ENCODE measurements around the gene RSRC2. TPM values are rescaled to one million over a fixed set of nuclear protein-coding genes. Genes with fewer than 3 reads are reported as not detected.
"Not testable (repeated sequence)": the region's sequence is repeated elsewhere in the genome, so short reads cannot be mapped to it uniquely, and the experiment has no call there.

Gene RSRC2
- total RNA-seq, 5 donors from 2014 or later (not counting 1 experiment from before 2014, with no cell fraction given): 92.8 to 237 (median 108) TPM

- POLR2A ChIA-PET: interaction anchor here (0.6 to 1.1 kb wide), 2 partner anchors 31 to 595 kb away, joined by 4 to 6 read pairs; no protein-coding TSS in a partner anchor
- H3K4me1 ChIP-seq (ENCODE audit: control insufficient read depth in 1 of 2, extremely low read depth in 1 of 2, insufficient read depth in 2 of 2, low read length in 2 of 2); H3K4me3 ChIP-seq (ENCODE audit: control insufficient read depth in 1 of 2, extremely low read depth in 1 of 2, low read length in 1 of 2); H3K4me1 Mint-ChIP-seq; H3K27ac Mint-ChIP-seq; H3K27ac ChIP-seq (ENCODE audit: low read length); H3K27me3 ChIP-seq (replicated peaks in 1 of 2; ENCODE audit: control insufficient read depth in 2 of 2, extremely low read depth in 1 of 2, insufficient read depth in 2 of 2, low read length in 1 of 2); H3K9me3 ChIP-seq; DNase-seq; ATAC-seq (replicated peaks in 1 of 4); H3K27me3 Mint-ChIP-seq; H3K9me3 Mint-ChIP-seq; CTCF ChIA-PET; H3K4me3 Mint-ChIP-seq: not testable (repeated sequence)
- peaks cover 0 to 81% of the 10 kb centered on the region in 2 donors for H3K36me3 ChIP-seq (ENCODE audit: control insufficient read depth in 2 of 2, extremely low read depth in 1 of 2, insufficient read depth in 1 of 2, low read length in 1 of 2)
- no CpG with 5 or more reads among the region's 6 CpGs for WGBS (ENCODE audit: insufficient coverage)
- peaks cover 52% of the 10 kb centered on the region for H3K36me3 Mint-ChIP-seq
These were observed 40.4 kb downstream of the RSRC2 start for GRCh38 chr12:122486360-122486759.

DNA sequence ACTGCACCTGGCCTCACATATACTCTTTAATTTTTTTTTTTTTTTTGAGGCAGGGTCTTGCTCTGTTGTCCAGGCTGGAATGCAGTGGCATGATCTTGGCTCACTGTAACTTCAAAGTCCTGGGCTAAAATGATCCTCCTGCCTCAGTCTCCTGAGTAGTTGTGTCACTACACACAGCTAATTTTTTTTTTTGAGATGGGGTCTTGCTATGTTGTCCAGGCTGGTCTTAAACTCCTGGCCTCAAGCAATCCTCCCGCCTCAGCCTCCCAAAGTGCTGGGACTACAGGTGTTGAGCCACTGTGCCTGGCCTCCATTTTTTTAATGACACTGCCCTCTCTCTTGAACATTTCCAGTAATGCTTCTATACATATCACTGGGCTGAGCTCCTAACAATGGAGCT lies 42.4 kb downstream of the RSRC2 start:
- not testable (repeated sequence) for DNase-seq; H3K4me1 ChIP-seq (ENCODE audit: control insufficient read depth in 1 of 2, extremely low read depth in 1 of 2, insufficient read depth in 2 of 2, low read length in 2 of 2); H3K27me3 Mint-ChIP-seq; H3K4me3 ChIP-seq (ENCODE audit: control insufficient read depth in 1 of 2, extremely low read depth in 1 of 2, low read length in 1 of 2); H3K4me1 Mint-ChIP-seq; H3K9me3 Mint-ChIP-seq; H3K27me3 ChIP-seq (replicated peaks in 1 of 2; ENCODE audit: control insufficient read depth in 2 of 2, extremely low read depth in 1 of 2, insufficient read depth in 2 of 2, low read length in 1 of 2); H3K27ac ChIP-seq (ENCODE audit: low read length); H3K9me3 ChIP-seq; ATAC-seq (replicated peaks in 1 of 4); H3K4me3 Mint-ChIP-seq
- 100% methylated on average over 1 of the region's 1 CpG for WGBS (ENCODE audit: insufficient coverage)
- Mint-ChIP-seq H3K36me3 (peaks cover 50% of the 10 kb centered on the region), H3K27ac (peak overlapping the region in 1 of 2 donors; percentile 52)
- ChIA-PET CTCF (interaction anchor here in 1 of 2 donors (0.6 kb wide), 2 partner anchors 85 to 681 kb away, joined by 3 to 4 read pairs; no protein-coding TSS in a partner anchor), POLR2A (interaction anchor here (0.6 to 0.8 kb wide), 4 partner anchors 14 to 798 kb away, joined by 3 to 4 read pairs (median 3); no protein-coding TSS in a partner anchor)
- peaks cover 2 to 84% of the 10 kb centered on the region in 2 donors for H3K36me3 ChIP-seq (ENCODE audit: control insufficient read depth in 2 of 2, extremely low read depth in 1 of 2, insufficient read depth in 1 of 2, low read length in 1 of 2)

DNA sequence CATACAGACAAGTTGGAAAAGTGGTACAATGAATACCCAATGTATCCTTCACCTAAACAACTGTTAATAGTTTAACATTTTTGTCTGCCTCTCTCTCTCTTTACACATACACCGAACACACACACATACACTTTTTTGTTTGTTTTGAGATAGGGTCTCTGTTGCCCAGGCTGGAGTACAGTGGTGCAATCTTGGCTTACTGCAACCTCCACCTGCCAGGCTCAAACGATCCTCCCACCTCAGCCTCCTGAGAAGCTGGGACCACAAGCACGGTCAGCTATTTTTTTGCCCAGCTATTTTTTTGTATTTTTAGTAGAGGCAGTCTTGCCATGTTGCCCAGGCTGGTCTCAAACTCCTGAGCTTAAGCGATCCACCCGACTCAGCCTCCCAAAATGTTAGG lies 42.8 kb downstream of the RSRC2 start:
- Mint-ChIP-seq H3K9me3 (no peaks in the 10 kb centered on the region), H3K36me3 (peaks cover 49% of the 10 kb centered on the region)

GRCh38 chr12:122481861-122482260 lies 44.9 kb downstream of the RSRC2 start:
- ATAC-seq (replicated peaks in 1 of 4) (no peak), DNase-seq (no peak)
- Mint-ChIP-seq H3K9me3 (no peaks in the 10 kb centered on the region), H3K27ac (no peak overlapping the region), H3K4me3 (no peak overlapping the region), H3K36me3 (peaks cover 55% of the 10 kb centered on the region), H3K27me3 (no peaks in the 10 kb centered on the region), H3K4me1 (peaks cover 0 to 3% (median 2%) of the 10 kb centered on the region in 3 donors)
- H3K27ac ChIP-seq (ENCODE audit: low read length): no peak overlapping the region
- ChIA-PET CTCF (no interaction called here), POLR2A (no interaction called here)
- peaks cover 2 to 83% of the 10 kb centered on the region in 2 donors for H3K36me3 ChIP-seq (ENCODE audit: control insufficient read depth in 2 of 2, extremely low read depth in 1 of 2, insufficient read depth in 1 of 2, low read length in 1 of 2)
- H3K9me3 ChIP-seq: no peaks in the 10 kb centered on the region
- H3K4me3 ChIP-seq (ENCODE audit: control insufficient read depth in 1 of 2, extremely low read depth in 1 of 2, low read length in 1 of 2): no peak overlapping the region
- 100% methylated on average over 2 of the region's 6 CpGs for WGBS (ENCODE audit: insufficient coverage)
- no peaks in the 10 kb centered on the region for H3K27me3 ChIP-seq (replicated peaks in 1 of 2; ENCODE audit: control insufficient read depth in 2 of 2, extremely low read depth in 1 of 2, insufficient read depth in 2 of 2, low read length in 1 of 2)
- no peaks in the 10 kb centered on the region for H3K4me1 ChIP-seq (ENCODE audit: control insufficient read depth in 1 of 2, extremely low read depth in 1 of 2, insufficient read depth in 2 of 2, low read length in 2 of 2)

More for the DNA sequence above, 42.8 kb downstream of the RSRC2 start:
- Histone ChIP-seq H3K36me3 (ENCODE audit: control insufficient read depth in 2 of 2, extremely low read depth in 1 of 2, insufficient read depth in 1 of 2, low read length in 1 of 2) (peaks cover 2 to 84% of the 10 kb centered on the region in 2 donors), H3K4me1 (ENCODE audit: control insufficient read depth in 1 of 2, extremely low read depth in 1 of 2, insufficient read depth in 2 of 2, low read length in 2 of 2) (no peaks in the 10 kb centered on the region), H3K9me3 (no peaks in the 10 kb centered on the region), H3K27me3 (replicated peaks in 1 of 2; ENCODE audit: control insufficient read depth in 2 of 2, extremely low read depth in 1 of 2, insufficient read depth in 2 of 2, low read length in 1 of 2) (no peaks in the 10 kb centered on the region), H3K27ac (ENCODE audit: low read length) (no peak overlapping the region), H3K4me3 (ENCODE audit: control insufficient read depth in 1 of 2, extremely low read depth in 1 of 2, low read length in 1 of 2) (no peak overlapping the region)
- ChIA-PET CTCF (interaction anchor here in 1 of 2 donors (0.6 kb wide), 1 partner anchor 84 kb away, joined by 3 read pairs; no protein-coding TSS in a partner anchor), POLR2A (interaction anchor here (0.6 to 0.8 kb wide), 3 partner anchors 15 to 797 kb away, joined by 3 to 4 read pairs (median 3); no protein-coding TSS in a partner anchor)
- Mint-ChIP-seq H3K4me3 (no peak overlapping the region), H3K27me3 (no peaks in the 10 kb centered on the region), H3K27ac (peak overlapping the region in 1 of 2 donors; percentile 4), H3K4me1 (peaks cover 0 to 3% (median 2%) of the 10 kb centered on the region in 3 donors)
- no peak for ATAC-seq (replicated peaks in 1 of 4)
- no peak for DNase-seq
- 100% methylated on average over 1 of the region's 5 CpGs for WGBS (ENCODE audit: insufficient coverage)

GRCh38 chr12:122480753-122481152 lies 46.0 kb downstream of the RSRC2 start:
- Histone ChIP-seq H3K4me1 (ENCODE audit: control insufficient read depth in 1 of 2, extremely low read depth in 1 of 2, insufficient read depth in 2 of 2, low read length in 2 of 2) (no peaks in the 10 kb centered on the region), H3K4me3 (ENCODE audit: control insufficient read depth in 1 of 2, extremely low read depth in 1 of 2, low read length in 1 of 2) (no peak overlapping the region), H3K27me3 (replicated peaks in 1 of 2; ENCODE audit: control insufficient read depth in 2 of 2, extremely low read depth in 1 of 2, insufficient read depth in 2 of 2, low read length in 1 of 2) (no peaks in the 10 kb centered on the region), H3K27ac (ENCODE audit: low read length) (no peak overlapping the region), H3K36me3 (ENCODE audit: control insufficient read depth in 2 of 2, extremely low read depth in 1 of 2, insufficient read depth in 1 of 2, low read length in 1 of 2) (peaks cover 3 to 86% of the 10 kb centered on the region in 2 donors), H3K9me3 (no peaks in the 10 kb centered on the region)
- Mint-ChIP-seq H3K4me1 (peaks cover 0 to 3% (median 2%) of the 10 kb centered on the region in 3 donors), H3K27ac (no peak overlapping the region), H3K9me3 (no peaks in the 10 kb centered on the region), H3K36me3 (peaks cover 59% of the 10 kb centered on the region), H3K4me3 (no peak overlapping the region), H3K27me3 (no peaks in the 10 kb centered on the region)
- 98% methylated on average over 7 of the region's 8 CpGs for WGBS (ENCODE audit: insufficient coverage)
- ChIA-PET CTCF (no interaction called here), POLR2A (interaction anchor here (0.7 kb wide), 2 partner anchors 82 to 94 kb away, joined by 4 to 6 read pairs; no protein-coding TSS in a partner anchor)
- ATAC-seq (replicated peaks in 1 of 4): no peak
- DNase-seq: no peak

DNA sequence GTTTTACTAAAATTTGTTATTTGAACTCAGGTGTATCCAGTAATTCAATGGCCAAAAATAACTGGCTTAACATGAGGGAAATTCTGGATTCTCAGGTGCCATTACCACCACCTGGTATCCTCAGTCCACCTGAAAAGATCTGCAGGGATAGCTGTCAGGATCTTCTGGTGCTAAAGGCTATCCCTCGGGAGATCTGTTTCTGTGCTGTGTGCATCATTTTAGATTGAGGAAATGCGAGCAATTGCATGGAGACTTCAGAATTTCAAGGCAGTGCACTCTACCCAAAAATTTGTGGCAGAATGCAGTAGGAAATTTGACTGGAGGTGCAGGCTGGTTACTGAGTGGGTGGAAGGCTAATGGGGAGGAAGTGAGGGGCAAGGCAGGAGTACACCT lies 52.4 kb downstream of the RSRC2 start:
- Mint-ChIP-seq H3K9me3 (no peaks in the 10 kb centered on the region), H3K27ac (peak overlapping the region; percentile 56 to 85), H3K27me3 (no peaks in the 10 kb centered on the region), H3K4me3 (no peak overlapping the region), H3K4me1 (peaks cover 7 to 9% (median 8%) of the 10 kb centered on the region in 3 donors), H3K36me3 (peaks cover 45% of the 10 kb centered on the region)
- ChIA-PET CTCF (interaction anchor here (0.6 to 1.7 kb wide), 3 partner anchors 26 to 75 kb away, joined by 3 to 5 read pairs (median 3); partner anchors contain the start of gene ZCCHC8 (in 1 of the 2)), POLR2A (interaction anchor here in 1 of 2 donors (0.6 kb wide), 1 partner anchor 72 kb away, joined by 4 read pairs; no protein-coding TSS in a partner anchor)
- no peaks in the 10 kb centered on the region for H3K9me3 ChIP-seq
- no peak for ATAC-seq (replicated peaks in 1 of 4)
- no peak overlapping the region for H3K4me3 ChIP-seq (ENCODE audit: control insufficient read depth in 1 of 2, extremely low read depth in 1 of 2, low read length in 1 of 2)
- 82% methylated on average over 2 of the region's 2 CpGs for whole genome bisulfite sequencing (ENCODE audit: insufficient coverage)
- no peaks in the 10 kb centered on the region for H3K27me3 ChIP-seq (replicated peaks in 1 of 2; ENCODE audit: control insufficient read depth in 2 of 2, extremely low read depth in 1 of 2, insufficient read depth in 2 of 2, low read length in 1 of 2)
- no peak overlapping the region for H3K27ac ChIP-seq (ENCODE audit: low read length)
- peaks cover 12 to 57% of the 10 kb centered on the region in 2 donors for H3K36me3 ChIP-seq (ENCODE audit: control insufficient read depth in 2 of 2, extremely low read depth in 1 of 2, insufficient read depth in 1 of 2, low read length in 1 of 2)
- DNase-seq: no peak
- peaks cover 0 to 5% of the 10 kb centered on the region in 2 experiments for H3K4me1 ChIP-seq (ENCODE audit: control insufficient read depth in 1 of 2, extremely low read depth in 1 of 2, insufficient read depth in 2 of 2, low read length in 2 of 2)
